ACC112 (cell line): ENCODE measurements around the gene SPATA25.

Experiments
- H2AFZ ChIP-seq: fragments of 200-600 bp; sonication (generic); one replicate; pipeline ENCODE4 v1.6.0; 2017; ENCODE audit warnings: antibody characterized with exemption, low read length; ENCODE audit not compliant: unreplicated experiment
- H3K27ac ChIP-seq: fragments of 200-600 bp; sonication (generic); 2 replicates; pipeline ENCODE4 v1.5.1; 2014; ENCODE audit warnings: low read depth, mild to moderate bottlenecking, antibody characterized with exemption, low read length, moderate library complexity
- H3K27me3 ChIP-seq: fragments of 200-600 bp; sonication (generic); 2 replicates; pipeline ENCODE4 v1.6.1; 2014; ENCODE audit warnings: mild to moderate bottlenecking, antibody characterized with exemption, low read length, moderate library complexity, mixed read lengths; ENCODE audit not compliant: insufficient read depth
- H3K36me3 ChIP-seq: fragments of 200-600 bp; sonication (generic); 2 replicates; pipeline ENCODE4 v1.6.1; 2016; ENCODE audit warnings: mild to moderate bottlenecking, antibody characterized with exemption, low read length, moderate library complexity, mixed read lengths; ENCODE audit not compliant: insufficient read depth
- H3K4me1 ChIP-seq: fragments of 200-600 bp; sonication (generic); one replicate; pipeline ENCODE4 v1.6.1; 2016; ENCODE audit warnings: low read length, mixed read lengths; ENCODE audit not compliant: insufficient read depth, unreplicated experiment, control insufficient read depth
- H3K4me3 ChIP-seq: fragments of 200-600 bp; sonication (generic); 2 replicates; pipeline ENCODE4 v1.5.1; 2014; ENCODE audit warnings: mild to moderate bottlenecking, low read depth, low read length
- H3K79me2 ChIP-seq: fragments of 200-600 bp; sonication (generic); one replicate; pipeline ENCODE4 v1.6.0; 2016; ENCODE audit warnings: low read length; ENCODE audit not compliant: control insufficient read depth, unreplicated experiment, insufficient read depth

The SPATA25 gene

DNA sequence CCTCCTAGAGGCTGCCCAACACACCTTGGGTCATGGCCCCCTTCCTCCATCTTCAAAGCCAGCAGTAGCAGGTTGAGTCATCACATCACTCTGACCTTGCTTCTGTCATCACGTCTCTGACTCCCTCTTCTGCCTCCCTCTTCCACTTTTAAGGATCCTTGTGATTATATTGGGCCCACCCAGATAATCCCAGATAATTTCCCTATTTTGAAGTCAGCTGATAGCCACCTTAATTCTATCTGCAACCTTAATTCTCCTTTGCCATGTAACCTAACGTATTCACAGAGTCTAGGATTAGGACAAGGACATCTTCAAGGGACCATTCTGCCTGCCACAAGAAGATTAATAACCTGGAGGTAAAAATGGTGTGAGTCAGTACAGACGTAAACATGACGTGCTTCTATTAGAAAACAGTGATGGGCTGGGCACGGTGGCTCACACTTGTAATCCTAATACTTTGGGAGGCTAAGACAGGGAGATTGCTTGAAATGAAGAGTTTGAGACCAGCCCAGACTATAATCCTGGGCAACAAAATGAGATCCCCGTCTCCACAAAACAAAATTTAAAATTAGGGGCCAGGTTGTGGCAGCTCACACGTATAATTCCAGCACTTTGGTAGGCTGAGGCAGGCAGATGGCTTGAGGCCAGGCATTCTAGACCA lies 26.7 kb downstream of the SPATA25 start:
- H3K79me2 ChIP-seq: peaks cover 13% of the 10 kb centered on the region
- no peaks in the 10 kb centered on the region for H3K36me3 ChIP-seq
- H2AFZ ChIP-seq: no peak overlapping the region
- H3K4me1 ChIP-seq: peaks cover 14% of the 10 kb centered on the region
- H3K27ac ChIP-seq: no peak overlapping the region
- no peak overlapping the region for H3K4me3 ChIP-seq
- no peaks in the 10 kb centered on the region for H3K27me3 ChIP-seq

- no peak overlapping the region for H3K27ac ChIP-seq
- H3K4me1 ChIP-seq: peaks cover 14% of the 10 kb centered on the region
- no peaks in the 10 kb centered on the region for H3K36me3 ChIP-seq
- peaks cover 14% of the 10 kb centered on the region for H3K79me2 ChIP-seq
- no peak overlapping the region for H3K4me3 ChIP-seq
- H2AFZ ChIP-seq: no peak overlapping the region
- no peaks in the 10 kb centered on the region for H3K27me3 ChIP-seq
Measured at GRCh38 chr20:45859916-45860315, 27.5 kb downstream of the SPATA25 start.

- Histone ChIP-seq H3K27ac (no peak overlapping the region), H2AFZ (peak overlapping the region; percentile 66)
Measured at GRCh38 chr20:45857882-45858216, 29.6 kb downstream of the SPATA25 start.

DNA sequence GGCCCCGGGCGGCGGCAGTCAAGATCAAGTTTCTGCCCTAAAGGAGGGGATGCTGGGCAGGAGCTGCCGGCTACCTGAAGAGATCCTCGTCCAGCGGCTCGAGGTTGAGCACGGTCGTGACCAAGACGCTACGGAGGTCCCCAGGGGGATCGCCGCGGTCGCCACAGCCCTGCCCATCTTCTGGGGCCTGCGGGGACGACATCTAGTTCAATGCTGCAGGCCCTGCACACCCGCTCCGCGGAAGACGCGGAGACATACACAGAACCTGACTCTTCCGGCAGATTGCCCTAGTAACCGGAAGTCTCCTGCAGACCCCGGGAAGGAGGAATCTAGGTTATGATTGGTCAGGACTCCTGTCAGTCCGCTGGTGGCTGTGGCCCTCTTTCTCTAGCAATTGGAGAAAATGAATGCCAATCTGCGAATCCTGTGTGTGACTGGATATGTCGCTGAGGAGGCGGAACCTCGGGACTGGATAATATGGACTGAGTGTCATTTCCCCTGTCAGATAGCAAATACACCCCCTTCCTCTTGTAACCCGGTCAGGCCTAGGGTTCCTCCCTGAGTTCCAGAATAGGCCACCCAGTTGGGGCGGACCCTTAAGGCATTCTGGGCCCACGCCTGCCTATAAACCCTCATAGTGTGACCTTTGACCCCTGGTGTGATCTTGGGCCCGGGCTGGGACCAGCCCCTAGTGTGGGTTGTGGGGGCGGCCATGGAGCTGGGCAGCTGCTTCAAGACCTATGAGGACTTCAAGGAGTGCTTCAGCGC lies 30.1 kb downstream of the SPATA25 start, which contains the start of the genes ACOT8 and ZSWIM3:
ACOT8 (minus strand) TSS at position 279 of the 768 bp plus-strand sequence; CDS start at position 202, 77 bp downstream.
ZSWIM3 (plus strand) TSS at position 501 of the 768 bp plus-strand sequence; CDS start at position 713, 212 bp downstream.
- no peaks in the 10 kb centered on the region for H3K27me3 ChIP-seq
- H3K4me1 ChIP-seq: peaks cover 14% of the 10 kb centered on the region
- peak within 1 kb of the TSS; percentile 87 for H3K4me3 ChIP-seq
- H2AFZ ChIP-seq: peak within 1 kb of the TSS; percentile 66
- no peaks in the 10 kb centered on the region for H3K36me3 ChIP-seq
- H3K27ac ChIP-seq: no peak within 1 kb of the TSS
- H3K79me2 ChIP-seq: peaks cover 18% of the 10 kb centered on the region

More at GRCh38 chr20:45857882-45858216, 29.6 kb downstream of the SPATA25 start:
- H3K79me2 ChIP-seq: peaks cover 18% of the 10 kb centered on the region
- peaks cover 14% of the 10 kb centered on the region for H3K4me1 ChIP-seq
- no peaks in the 10 kb centered on the region for H3K36me3 ChIP-seq
- H3K4me3 ChIP-seq: peak overlapping the region; percentile 87
- no peaks in the 10 kb centered on the region for H3K27me3 ChIP-seq

DNA sequence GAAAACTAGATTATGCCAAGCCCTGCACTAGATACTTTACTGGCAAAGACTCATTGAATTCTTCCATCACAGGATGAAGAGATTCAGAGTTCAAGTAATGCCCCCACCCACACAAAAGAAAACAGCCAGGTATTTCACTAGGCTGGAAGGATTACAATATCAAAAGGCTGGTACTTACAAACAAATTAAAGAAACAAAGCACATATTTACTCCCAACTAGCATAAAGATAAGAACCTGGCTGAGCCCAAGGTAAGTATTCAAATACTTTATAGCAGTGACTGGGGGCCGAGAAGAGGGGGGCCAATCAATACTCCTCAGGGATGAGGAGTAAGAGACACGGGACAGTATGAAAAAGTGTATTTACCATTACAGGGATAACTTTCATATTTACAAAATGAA lies 33.9 kb downstream of the SPATA25 start:
- H3K27me3 ChIP-seq: no peaks in the 10 kb centered on the region
- H2AFZ ChIP-seq: no peak overlapping the region
- H3K36me3 ChIP-seq: 0 out of 2 replicates have a peak, but pooled peaks cover 3% of the 10 kb centered on the region
- no peak overlapping the region for H3K4me3 ChIP-seq
- H3K27ac ChIP-seq: no peak overlapping the region
- H3K4me1 ChIP-seq: peaks cover 5% of the 10 kb centered on the region
- H3K79me2 ChIP-seq: peaks cover 18% of the 10 kb centered on the region

GRCh38 chr20:45852326-45852725 lies 35.1 kb downstream of the SPATA25 start:
- Histone ChIP-seq H3K36me3 (0 out of 2 replicates have a peak, but pooled peaks cover 3% of the 10 kb centered on the region), H2AFZ (no peak overlapping the region), H3K27me3 (no peaks in the 10 kb centered on the region), H3K27ac (no peak overlapping the region), H3K79me2 (peaks cover 18% of the 10 kb centered on the region), H3K4me1 (no peaks in the 10 kb centered on the region), H3K4me3 (no peak overlapping the region)

DNA sequence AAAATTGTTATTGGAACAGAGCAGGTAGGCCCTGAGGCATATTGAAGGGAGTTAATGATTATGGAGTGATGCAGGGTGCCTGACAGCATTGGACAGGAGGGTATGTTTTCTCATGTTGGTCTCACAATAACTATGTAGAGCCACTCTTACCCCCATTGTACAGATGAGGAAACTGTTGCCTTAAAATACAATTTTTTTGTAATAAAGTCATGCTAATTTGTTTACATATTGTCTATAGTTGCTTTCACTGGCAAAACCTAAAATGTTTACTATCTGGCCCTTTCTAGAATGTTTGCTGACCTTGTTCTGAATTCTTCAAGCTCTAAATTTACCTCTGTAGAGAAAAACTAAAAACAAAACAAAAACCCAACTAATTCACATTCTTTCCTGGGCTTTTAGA lies 35.9 kb downstream of the SPATA25 start:
- Histone ChIP-seq H3K27ac (no peak overlapping the region), H2AFZ (no peak overlapping the region), H3K4me1 (no peaks in the 10 kb centered on the region), H3K27me3 (no peaks in the 10 kb centered on the region), H3K79me2 (peaks cover 13% of the 10 kb centered on the region), H3K4me3 (no peak overlapping the region), H3K36me3 (0 out of 2 replicates have a peak, but pooled peaks cover 3% of the 10 kb centered on the region)

DNA sequence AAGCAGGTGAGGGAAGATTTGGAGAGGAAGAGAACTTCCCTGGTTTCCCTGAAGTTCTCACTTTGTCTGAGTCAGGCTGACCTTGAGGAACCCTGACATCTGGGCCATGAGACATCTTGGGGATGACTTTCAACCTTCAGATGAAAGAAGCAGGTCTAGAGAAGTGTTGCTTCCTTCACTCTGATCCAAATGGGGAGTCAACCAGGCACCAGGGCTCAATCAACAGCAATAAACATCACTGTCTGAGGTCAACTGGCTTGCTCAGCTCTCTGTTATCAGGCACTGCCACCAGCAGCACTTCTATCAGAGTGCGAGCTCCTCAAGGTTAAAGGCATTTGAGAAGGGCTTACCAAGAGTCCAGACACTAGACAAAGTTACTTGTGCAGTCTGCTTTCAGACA lies 36.5 kb downstream of the SPATA25 start:
- H3K4me1 ChIP-seq: no peaks in the 10 kb centered on the region
- H2AFZ ChIP-seq: no peak overlapping the region
- H3K4me3 ChIP-seq: no peak overlapping the region
- peaks cover 7% of the 10 kb centered on the region for H3K79me2 ChIP-seq
- H3K36me3 ChIP-seq: 0 out of 2 replicates have a peak, but pooled peaks cover 3% of the 10 kb centered on the region
- no peaks in the 10 kb centered on the region for H3K27me3 ChIP-seq
- H3K27ac ChIP-seq: no peak overlapping the region

- H3K4me1 ChIP-seq: no peaks in the 10 kb centered on the region
- H3K27me3 ChIP-seq: no peaks in the 10 kb centered on the region
- no peak overlapping the region for H2AFZ ChIP-seq
- H3K27ac ChIP-seq: no peak overlapping the region
- no peak overlapping the region for H3K4me3 ChIP-seq
- peaks cover 5% of the 10 kb centered on the region for H3K79me2 ChIP-seq
- H3K36me3 ChIP-seq: 0 out of 2 replicates have a peak, but pooled peaks cover 3% of the 10 kb centered on the region
Measured at GRCh38 chr20:45850238-45850637, 37.2 kb downstream of the SPATA25 start.

DNA sequence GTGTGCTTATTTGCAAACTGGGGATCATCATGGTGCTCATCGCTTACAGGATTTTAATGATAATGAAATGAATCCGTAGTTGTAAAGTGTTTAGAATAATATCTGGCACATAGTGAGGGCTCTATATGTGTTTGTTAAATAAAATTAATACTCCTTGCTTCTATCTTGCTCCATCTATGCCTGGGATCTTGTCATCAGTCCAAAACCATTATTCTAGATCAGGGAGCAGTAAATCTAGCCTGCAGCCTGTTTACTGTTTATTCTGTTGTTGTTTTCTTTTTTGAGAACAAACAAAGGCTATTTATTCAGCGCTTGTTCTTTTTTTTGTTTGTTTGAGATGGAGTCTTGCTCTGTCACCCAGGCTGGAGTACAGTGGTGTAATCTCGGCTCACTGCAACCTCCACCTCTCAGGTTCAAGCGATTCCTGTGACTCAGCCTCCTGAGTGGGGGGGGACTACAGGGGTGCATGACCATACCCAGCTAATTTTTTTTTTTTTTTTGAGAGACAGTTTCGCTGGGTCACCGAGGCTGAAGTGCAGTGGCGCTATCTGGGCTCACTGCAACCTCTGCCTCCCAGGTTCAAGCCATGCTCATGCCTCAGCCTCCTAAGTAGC lies 38.3 kb downstream of the SPATA25 start:
- Histone ChIP-seq H3K79me2 (no peaks in the 10 kb centered on the region), H3K27ac (no peak overlapping the region), H3K36me3 (peaks cover 6% of the 10 kb centered on the region; the same call in 1 of the 2 replicates), H3K27me3 (no peaks in the 10 kb centered on the region), H3K4me3 (no peak overlapping the region), H3K4me1 (no peaks in the 10 kb centered on the region), H2AFZ (no peak overlapping the region)
